GM19351 (cell line): ENCODE measurements around the gene RALY.
"Not testable (repeated sequence)": the region's sequence is repeated elsewhere in the genome, so short reads cannot be mapped to it uniquely, and the experiment has no call there.

Experiments
- ATAC-seq: cut with Tn5 transposase; IDR thresholded peaks from one replicate; pipeline ENCODE4 v1.9.1; 2021; ENCODE audit warnings: mild to moderate bottlenecking, moderate library complexity; ENCODE audit not compliant: unreplicated experiment

The RALY gene

GRCh38 chr20:34132491-34132890 is 138.8 kb downstream of the RALY start:
- ATAC-seq = not testable (repeated sequence)

GRCh38 chr20:34132943-34133342 is 139.2 kb downstream of the RALY start:
- ATAC-seq = not testable (repeated sequence)

GRCh38 chr20:34133365-34133860 is 139.7 kb downstream of the RALY start:
- ATAC-seq = not testable (repeated sequence)
